C4-2B (cell line): Measurements from ENCODE around the gene MRLN.
"Not testable (repeated sequence)": the region's sequence is repeated elsewhere in the genome, so short reads cannot be mapped to it uniquely, and the experiment has no call there.

Experiments
- CTCF ChIP-seq: fragments of 450-650 bp; conservative IDR thresholded peaks from 2 replicates; pipeline ENCODE4 v1.5.1; 2017; ENCODE audit warnings: mild to moderate bottlenecking
- ZFX ChIP-seq: fragments of 450-650 bp; IDR thresholded peaks from 2 replicates; pipeline ENCODE4 v1.6.1; 2017

GRCh38 chr10:59785476-59785875 is 32.2 kb upstream of the MRLN start:
- TF ChIP-seq CTCF, ZFX: not testable (repeated sequence)
